ENCODE results near the gene PARP12. TPM values are rescaled to one million over a fixed set of nuclear protein-coding genes. Genes with fewer than 3 reads are reported as not detected.

The PARP12 gene
- total RNA-seq, 1 donor from 2014 or later: 9.2 TPM

- Histone ChIP-seq H3K36me3 (ENCODE audit: control insufficient read depth, insufficient read depth, low read length) (peaks cover 2% of the 10 kb centered on the region), H3K4me3 (ENCODE audit: low read depth, low read length) (no peak overlapping the region), H3K27me3 (ENCODE audit: control insufficient read depth, insufficient read depth, low read length) (no peaks in the 10 kb centered on the region)
- no peak for TF ChIP-seq CTCF (IDR thresholded peaks at IDR 0.05; ENCODE audit: insufficient read depth, low read length, severe bottlenecking)
- DNase-seq (ENCODE audit: low read depth) (no peak), FAIRE-seq (no peak)
These were observed 10.9 kb downstream of the PARP12 start for GRCh38 chr7:140051820-140052219.

- FAIRE-seq: no peak
- no peaks in the 10 kb centered on the region for H3K27me3 ChIP-seq (ENCODE audit: control insufficient read depth, insufficient read depth, low read length)
- DNase-seq (ENCODE audit: low read depth): no peak
- peaks cover 2% of the 10 kb centered on the region for H3K36me3 ChIP-seq (ENCODE audit: control insufficient read depth, insufficient read depth, low read length)
- no peak for TF ChIP-seq CTCF (IDR thresholded peaks at IDR 0.05; ENCODE audit: insufficient read depth, low read length, severe bottlenecking)
- no peak overlapping the region for H3K4me3 ChIP-seq (ENCODE audit: low read depth, low read length)
These were observed 12.7 kb downstream of the PARP12 start for GRCh38 chr7:140050100-140050499.

GRCh38 chr7:140049339-140050024 lies 13.3 kb downstream of the PARP12 start:
- no peak overlapping the region for H3K4me3 ChIP-seq (ENCODE audit: low read depth, low read length)
- FAIRE-seq: no peak
- DNase-seq (ENCODE audit: low read depth): no peak
- TF ChIP-seq CTCF (IDR thresholded peaks at IDR 0.05; ENCODE audit: insufficient read depth, low read length, severe bottlenecking): no peak
- peaks cover 2% of the 10 kb centered on the region for H3K36me3 ChIP-seq (ENCODE audit: control insufficient read depth, insufficient read depth, low read length)
- no peaks in the 10 kb centered on the region for H3K27me3 ChIP-seq (ENCODE audit: control insufficient read depth, insufficient read depth, low read length)

GRCh38 chr7:140048989-140049338 lies 13.8 kb downstream of the PARP12 start:
- FAIRE-seq (no peak), DNase-seq (ENCODE audit: low read depth) (no peak)
- no peak overlapping the region for H3K4me3 ChIP-seq (ENCODE audit: low read depth, low read length)
- H3K27me3 ChIP-seq (ENCODE audit: control insufficient read depth, insufficient read depth, low read length): no peaks in the 10 kb centered on the region
- peaks cover 2% of the 10 kb centered on the region for H3K36me3 ChIP-seq (ENCODE audit: control insufficient read depth, insufficient read depth, low read length)
- TF ChIP-seq CTCF (IDR thresholded peaks at IDR 0.05; ENCODE audit: insufficient read depth, low read length, severe bottlenecking): no peak

- no peak overlapping the region for H3K4me3 ChIP-seq (ENCODE audit: low read depth, low read length)
- peaks cover 2% of the 10 kb centered on the region for H3K36me3 ChIP-seq (ENCODE audit: control insufficient read depth, insufficient read depth, low read length)
- FAIRE-seq: no peak
- no peak for DNase-seq (ENCODE audit: low read depth)
- no peak for TF ChIP-seq CTCF (IDR thresholded peaks at IDR 0.05; ENCODE audit: insufficient read depth, low read length, severe bottlenecking)
- H3K27me3 ChIP-seq (ENCODE audit: control insufficient read depth, insufficient read depth, low read length): no peaks in the 10 kb centered on the region
These were observed 14.6 kb downstream of the PARP12 start for GRCh38 chr7:140048138-140048537.

GRCh38 chr7:140047197-140047596 lies 15.6 kb downstream of the PARP12 start:
- peaks cover 2% of the 10 kb centered on the region for H3K36me3 ChIP-seq (ENCODE audit: control insufficient read depth, insufficient read depth, low read length)
- TF ChIP-seq CTCF (IDR thresholded peaks at IDR 0.05; ENCODE audit: insufficient read depth, low read length, severe bottlenecking): no peak
- H3K4me3 ChIP-seq (ENCODE audit: low read depth, low read length): no peak overlapping the region
- FAIRE-seq: no peak
- no peak for DNase-seq (ENCODE audit: low read depth)
- no peaks in the 10 kb centered on the region for H3K27me3 ChIP-seq (ENCODE audit: control insufficient read depth, insufficient read depth, low read length)

Data from bronchial epithelial cell (primary cell).